Upper lobe of left lung (tissue), 6 donors: ENCODE results near the gene E2F7. TPM values are rescaled to one million over a fixed set of nuclear protein-coding genes. Genes with fewer than 3 reads are reported as not detected.

Source experiments
- ATAC-seq, 2 donors: fragments of 200-7000 bp; cut with Tn5 transposase; one replicate each; pipeline ENCODE4 v1.9.1; 2022; ENCODE audit warnings: mild to moderate bottlenecking in 2 of 2, moderate library complexity in 2 of 2; ENCODE audit not compliant: low FRiP score in 2 of 2
- DNase-seq, 2 donors: peaks; one replicate each; pipeline ENCODE4 v3.0.0-alpha.2; 2019 to 2020
- H3K27ac ChIP-seq, 4 donors: fragments of 200-600 bp; sonication (generic); one replicate each; pipeline ENCODE4 v1.5.1; 2016 to 2019
- H3K27me3 ChIP-seq, 4 donors: fragments of 200-600 bp; sonication (generic); one replicate each; pipeline ENCODE4 v1.5.1; 2017 to 2019
- H3K36me3 ChIP-seq, 4 donors: fragments of 200-600 bp; sonication (generic); one replicate each; pipeline ENCODE4 v1.5.1; 2016 to 2019
- H3K4me1 ChIP-seq, 4 donors: fragments of 200-600 bp; sonication (generic); one replicate each; pipeline ENCODE4 v1.5.1; 2018 to 2019
- H3K4me3 ChIP-seq, 4 donors: fragments of 200-600 bp; sonication (generic); one replicate each; pipeline ENCODE4 v1.5.1; 2017 to 2019; ENCODE audit warnings: mild to moderate bottlenecking in 2 of 4, moderate library complexity in 1 of 4
- H3K9me3 ChIP-seq, 4 donors: fragments of 200-600 bp; sonication (generic); one replicate each; pipeline ENCODE4 v1.5.1; 2018 to 2019
- CTCF ChIP-seq, 6 experiments: fragments of 450-650 bp in 4 of 6; fragments of 200-600 bp in 2 of 6; sonication (generic) in 2 of 6; IDR thresholded peaks; one replicate each; pipeline ENCODE4 v1.5.1; 2016 to 2019; ENCODE audit warnings: antibody characterized with exemption in 6 of 6
- EP300 ChIP-seq, 4 donors: sonication (generic); formaldehyde crosslinking; IDR thresholded peaks; one replicate each; pipeline ENCODE4 v1.5.1; 2017; ENCODE audit warnings: antibody characterized with exemption in 4 of 4, control low read depth in 2 of 4
- POLR2A ChIP-seq, 4 donors: fragments of 450-650 bp; IDR thresholded peaks; one replicate each; pipeline ENCODE4 v1.5.1; 2016 to 2017; ENCODE audit warnings: antibody characterized with exemption in 4 of 4, mild to moderate bottlenecking in 2 of 4
- POLR2AphosphoS5 ChIP-seq, 2 donors: sonication (generic); formaldehyde crosslinking; IDR thresholded peaks; one replicate each; pipeline ENCODE4 v1.5.1; 2017; ENCODE audit warnings: antibody characterized with exemption in 2 of 2
- WGBS, 2 donors: methylation state at CpG; one replicate each; pipeline ENCODE4 v1.1.5; 2017 to 2018; 5-methylcytosine and 5-hydroxymethylcytosine counted together
- total RNA-seq, 6 donors: library from RNA; depleted of rRNA in 4 of 6; stranded (reverse); fragments of >200 nt in 4 of 6; gene quantifications; one replicate each; pipeline versions ENCODE4 v1.1.0 to v1.2.1, GENCODE V29; 2016 to 2021
- donor health status: DM: no; HTN: no; CAD: no; lungs with moderate emphysema.
- donor health status: DM: no; HTN: yes; CAD: no; lungs with severe emphysema.

The E2F7 gene
- total RNA-seq, 6 donors from 2014 or later, result 0.54 to 1.5 (median 1.1) TPM; not detected in 2

GRCh38 chr12:77003246-77003645, 62.1 kb downstream of the E2F7 start:
- DNase-seq, result no peak
- Histone ChIP-seq H3K27ac (no peak overlapping the region), H3K36me3 (no peaks in the 10 kb centered on the region), H3K4me3 (no peak overlapping the region), H3K9me3 (no peaks in the 10 kb centered on the region), H3K27me3 (no peaks in the 10 kb centered on the region), H3K4me1 (no peaks in the 10 kb centered on the region)
- TF ChIP-seq CTCF (IDR thresholded peaks at IDR 0.05) (no peak), POLR2AphosphoS5 (IDR thresholded peaks at IDR 0.05) (no peak), POLR2A (IDR thresholded peaks at IDR 0.05) (no peak), EP300 (IDR thresholded peaks at IDR 0.05) (no peak)
- no peak for ATAC-seq
- WGBS, 2 donors, result 6 to 21% methylated on average over 2 of the region's 2 CpGs

GRCh38 chr12:77002382-77002781, 63.0 kb downstream of the E2F7 start:
- Histone ChIP-seq H3K4me1 (no peaks in the 10 kb centered on the region), H3K27ac (no peak overlapping the region), H3K36me3 (no peaks in the 10 kb centered on the region), H3K4me3 (no peak overlapping the region), H3K9me3 (no peaks in the 10 kb centered on the region), H3K27me3 (no peaks in the 10 kb centered on the region)
- 92 to 98% methylated on average over 3 of the region's 3 CpGs for WGBS, 2 donors
- TF ChIP-seq EP300 (IDR thresholded peaks at IDR 0.05) (no peak), POLR2AphosphoS5 (IDR thresholded peaks at IDR 0.05) (no peak), CTCF (IDR thresholded peaks at IDR 0.05) (no peak), POLR2A (IDR thresholded peaks at IDR 0.05) (no peak)
- DNase-seq (no peak), ATAC-seq (no peak)

- H3K36me3 ChIP-seq, result no peaks in the 10 kb centered on the region
- no peak for TF ChIP-seq POLR2AphosphoS5 (IDR thresholded peaks at IDR 0.05)
- TF ChIP-seq POLR2A (IDR thresholded peaks at IDR 0.05), result no peak
- no peak for TF ChIP-seq CTCF (IDR thresholded peaks at IDR 0.05)
- no peak for TF ChIP-seq EP300 (IDR thresholded peaks at IDR 0.05)
- H3K27ac ChIP-seq, result no peak overlapping the region
- H3K4me1 ChIP-seq, result no peaks in the 10 kb centered on the region
- no peak for ATAC-seq
- no peak overlapping the region for H3K4me3 ChIP-seq
- no peaks in the 10 kb centered on the region for H3K27me3 ChIP-seq
- peak in 1 of 2 donors; percentile 33 for DNase-seq
- no peaks in the 10 kb centered on the region for H3K9me3 ChIP-seq
- WGBS, 2 donors, result 89 to 90% methylated on average over 13 to 18 of the region's 18 CpGs
Observed at GRCh38 chr12:77001276-77001675, 64.1 kb downstream of the E2F7 start.

GRCh38 chr12:76998908-76999556, 66.3 kb downstream of the E2F7 start:
- Histone ChIP-seq H3K4me1 (no peaks in the 10 kb centered on the region), H3K27me3 (no peaks in the 10 kb centered on the region), H3K27ac (no peak overlapping the region), H3K4me3 (no peak overlapping the region), H3K36me3 (no peaks in the 10 kb centered on the region), H3K9me3 (no peaks in the 10 kb centered on the region)
- ATAC-seq, result no peak
- no peak for TF ChIP-seq POLR2A (IDR thresholded peaks at IDR 0.05)
- 76 to 78% methylated on average over 2 of the region's 2 CpGs for WGBS, 2 donors
- DNase-seq, result no peak

- WGBS, 2 donors, result 53 to 55% methylated on average over 4 of the region's 4 CpGs
- no peaks in the 10 kb centered on the region for H3K4me1 ChIP-seq
Observed at GRCh38 chr12:76998386-76998785, 67.0 kb downstream of the E2F7 start.

More at GRCh38 chr12:76998386-76998785, 67.0 kb downstream of the E2F7 start:
- Histone ChIP-seq H3K27ac (no peak overlapping the region), H3K9me3 (no peaks in the 10 kb centered on the region), H3K4me3 (no peak overlapping the region), H3K36me3 (no peaks in the 10 kb centered on the region), H3K27me3 (no peaks in the 10 kb centered on the region)
- ATAC-seq (no peak), DNase-seq (no peak)
- TF ChIP-seq EP300 (IDR thresholded peaks at IDR 0.05) (no peak), POLR2A (IDR thresholded peaks at IDR 0.05) (no peak), CTCF (IDR thresholded peaks at IDR 0.05) (no peak), POLR2AphosphoS5 (IDR thresholded peaks at IDR 0.05) (no peak)
